ENCODE results near the gene RPTOR. TPM values are rescaled to one million over a fixed set of nuclear protein-coding genes. Genes with fewer than 3 reads are reported as not detected.

The RPTOR gene
- total RNA-seq, 1 donor from 2014 or later = 21.8 TPM

DNA sequence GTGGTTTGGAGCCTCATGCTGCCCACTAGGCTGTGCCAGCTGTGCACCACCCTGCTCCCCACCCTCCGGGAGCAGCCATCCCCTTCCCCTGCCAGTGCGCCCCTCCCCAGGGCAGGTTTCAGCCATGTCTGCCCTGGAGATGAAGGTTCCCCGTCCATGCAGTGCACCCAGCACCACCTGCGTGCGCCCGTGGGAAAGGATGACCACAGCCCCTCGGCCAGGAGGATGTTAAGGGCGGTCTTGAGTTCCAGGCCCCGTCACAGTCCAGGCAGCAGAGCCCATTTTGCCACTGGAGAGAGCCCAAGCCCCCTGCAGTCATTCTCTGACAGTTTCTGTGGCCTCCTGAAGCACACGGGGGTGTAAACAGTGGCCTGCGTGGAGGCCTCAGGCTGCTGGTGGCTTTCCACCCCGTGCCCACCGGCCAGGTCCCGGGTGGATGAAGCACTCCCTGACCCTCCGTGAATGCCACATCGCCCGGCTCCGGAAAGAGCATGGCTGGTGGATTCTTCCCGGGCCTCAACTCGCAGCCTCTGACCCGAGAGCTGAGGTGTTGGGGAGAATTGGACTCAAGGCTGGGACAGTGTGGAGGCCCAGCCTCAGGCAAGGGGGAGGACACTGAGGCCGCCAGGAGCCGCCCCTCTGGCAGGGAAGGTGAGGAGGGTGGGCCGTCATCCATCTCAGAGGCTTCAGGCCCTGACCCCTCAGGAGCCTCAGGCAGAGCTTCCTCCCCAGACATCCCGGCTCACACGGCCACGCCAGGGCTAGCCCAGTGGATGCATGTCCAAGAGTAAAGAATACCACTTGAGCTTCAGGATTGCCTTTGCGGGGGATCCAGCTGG, 377.3 kb downstream of the RPTOR start:
- no peak for DNase-seq

- DNase-seq = no peak
Measured at GRCh38 chr17:80922580-80923160, 378.0 kb downstream of the RPTOR start.

DNA sequence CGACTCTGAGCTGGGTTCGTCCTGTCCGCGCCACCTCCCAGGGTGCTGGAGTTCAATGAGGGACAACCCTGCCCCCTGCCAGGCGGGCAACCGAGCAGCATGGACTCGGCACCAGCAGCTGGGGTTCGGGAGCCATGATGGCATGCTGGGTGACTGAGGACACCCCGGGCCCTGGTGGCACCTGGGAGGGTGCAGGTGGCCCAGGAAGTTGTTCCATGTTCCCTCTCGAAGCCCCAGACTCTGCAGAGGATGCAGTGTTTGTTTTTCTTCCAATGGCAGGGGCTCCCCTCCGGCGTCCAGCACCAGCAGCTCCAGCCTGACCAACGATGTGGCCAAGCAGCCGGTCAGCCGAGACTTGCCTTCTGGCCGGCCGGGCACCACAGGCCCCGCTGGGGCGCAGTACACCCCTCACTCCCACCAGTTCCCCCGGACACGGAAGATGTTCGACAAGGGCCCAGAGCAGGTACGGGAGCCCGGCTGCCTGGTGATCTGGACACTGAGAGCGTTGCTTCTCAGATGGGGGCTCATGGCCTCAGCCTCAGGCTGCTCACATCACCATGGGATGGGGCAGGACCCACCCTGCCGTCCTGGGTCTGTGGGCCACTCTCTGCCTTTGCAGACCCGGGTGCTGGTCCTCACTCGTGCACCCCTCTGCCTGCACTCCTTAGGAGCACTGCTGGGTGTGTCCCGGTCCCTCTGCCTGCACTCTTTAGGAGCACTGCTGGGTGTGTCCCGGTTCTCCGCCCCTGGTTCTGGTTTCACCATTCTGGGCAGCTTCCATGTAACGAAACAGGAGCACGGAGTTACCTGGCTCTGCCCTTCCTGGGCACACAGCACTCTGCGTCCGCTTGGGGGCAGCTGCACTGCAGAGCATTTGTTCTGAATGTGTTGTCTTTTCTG, 378.8 kb downstream of the RPTOR start:
- DNase-seq = no peak

GRCh38 chr17:80924111-80924806, 379.6 kb downstream of the RPTOR start:
- DNase-seq = no peak

GRCh38 chr17:80924807-80925610, 380.4 kb downstream of the RPTOR start:
- no peak for DNase-seq

GRCh38 chr17:80925688-80926335, 381.2 kb downstream of the RPTOR start:
- no peak for DNase-seq

- DNase-seq = no peak
Measured at GRCh38 chr17:80926591-80927250, 382.1 kb downstream of the RPTOR start.

GRCh38 chr17:80927791-80928216, 383.2 kb downstream of the RPTOR start:
- peak; percentile 96 for DNase-seq

GRCh38 chr17:80929449-80929848, 384.8 kb downstream of the RPTOR start:
- DNase-seq = no peak

DNA sequence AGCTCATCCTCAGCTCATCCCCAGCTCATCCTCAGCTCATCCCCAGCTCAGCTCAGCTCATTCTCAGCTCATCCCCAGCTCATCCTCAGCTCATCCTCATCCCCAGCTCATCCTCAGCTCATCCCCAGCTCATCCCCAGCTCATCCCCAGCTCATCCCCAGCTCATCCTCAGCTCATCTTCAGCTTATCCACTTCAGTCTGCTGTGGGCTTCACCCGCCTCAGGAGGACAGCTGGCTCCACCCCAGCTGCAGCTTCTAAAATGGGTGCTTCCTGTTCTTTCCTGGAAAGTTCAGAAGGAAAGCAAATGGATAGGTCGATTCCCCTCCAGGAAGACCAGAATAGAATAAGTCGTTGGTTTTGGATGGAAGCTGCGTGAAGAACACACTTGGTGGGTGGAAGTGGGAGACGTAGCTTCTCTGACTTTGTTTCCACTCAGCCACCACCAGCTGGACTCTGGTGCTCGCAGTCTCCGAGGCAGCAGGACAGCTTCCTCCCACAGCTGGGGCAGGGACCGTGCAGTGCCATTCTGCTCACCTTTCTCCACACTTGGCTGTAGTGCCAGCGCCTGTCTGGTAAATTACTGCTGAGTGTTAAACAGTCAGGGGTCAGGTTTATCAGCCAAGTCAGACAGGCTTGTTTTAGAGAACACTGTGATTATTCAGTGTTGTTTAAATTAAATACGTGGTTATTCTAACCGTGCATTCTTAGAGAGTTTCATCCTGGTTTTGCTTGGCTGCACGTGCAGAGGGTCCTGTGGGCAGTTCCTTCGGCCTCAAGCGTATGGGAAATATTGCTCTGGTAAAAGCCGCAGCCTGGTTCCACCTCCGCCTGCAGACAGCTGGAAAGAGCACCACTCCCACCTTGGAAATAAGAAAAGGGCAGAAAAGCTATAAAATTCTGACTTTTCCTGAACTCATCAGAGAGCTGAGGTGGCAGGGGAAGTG, 386.0 kb downstream of the RPTOR start:
- no peak for DNase-seq

DNA sequence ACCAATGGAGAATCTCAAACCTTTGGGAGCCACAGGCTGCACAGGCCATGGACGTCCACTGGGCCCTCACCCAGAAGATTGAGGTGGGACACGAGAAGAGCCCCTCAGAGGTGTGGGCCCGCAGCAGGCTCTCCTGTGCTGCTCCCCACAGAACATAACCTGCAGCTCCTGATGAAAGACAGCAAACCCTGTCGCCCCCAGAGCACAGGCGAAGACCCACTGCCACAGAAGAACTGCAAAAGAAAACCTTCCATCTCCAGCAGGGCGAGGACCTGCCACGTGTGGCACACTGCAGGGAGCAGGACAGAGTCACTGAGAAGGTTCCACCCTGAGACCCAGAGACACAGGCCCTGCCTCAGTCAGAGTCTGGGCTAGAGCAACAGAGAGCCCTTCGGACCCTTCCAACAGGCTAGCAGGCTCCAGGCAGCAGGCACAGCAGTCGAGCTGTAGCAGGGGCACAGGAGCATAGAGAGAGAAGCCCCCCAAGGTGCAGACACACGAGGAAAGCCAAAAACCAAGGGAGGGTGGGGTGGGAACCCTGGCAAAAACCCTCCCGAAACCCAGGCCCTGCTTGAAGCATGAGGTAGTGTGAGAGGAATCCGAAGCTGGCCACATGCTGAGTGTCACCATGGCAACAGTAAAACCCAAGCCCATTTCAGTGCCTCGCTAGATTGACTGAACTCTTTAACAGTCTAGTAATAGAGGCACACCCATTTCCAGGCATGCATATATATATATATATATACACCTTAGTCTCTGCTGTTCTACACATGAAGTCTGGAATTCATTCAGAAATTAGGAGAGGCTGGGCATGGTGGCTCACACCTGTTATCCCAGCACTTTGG, 387.0 kb downstream of the RPTOR start:
- no peak for DNase-seq

DNA sequence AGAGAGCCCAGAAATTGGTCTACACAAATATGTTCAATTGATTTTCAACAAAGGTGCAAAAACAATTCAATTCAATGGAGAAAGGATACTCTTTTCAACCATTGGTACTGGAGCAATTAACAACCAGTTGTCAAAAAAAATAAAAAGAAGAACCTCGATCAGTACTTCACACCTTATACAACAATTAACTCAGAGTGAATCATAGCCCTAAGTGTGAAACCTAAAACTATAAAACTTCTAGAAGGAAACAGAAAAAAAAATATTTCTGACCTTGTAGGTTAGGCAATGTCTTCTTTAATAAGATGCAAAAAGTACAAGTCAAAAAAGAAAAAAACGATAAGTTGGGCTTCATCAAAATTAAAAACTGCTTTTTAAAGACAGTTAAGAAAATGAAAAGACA, 390.9 kb downstream of the RPTOR start:
- no peak for DNase-seq

- no peak for DNase-seq
Measured at GRCh38 chr17:80936218-80936617, 391.6 kb downstream of the RPTOR start.

DNA sequence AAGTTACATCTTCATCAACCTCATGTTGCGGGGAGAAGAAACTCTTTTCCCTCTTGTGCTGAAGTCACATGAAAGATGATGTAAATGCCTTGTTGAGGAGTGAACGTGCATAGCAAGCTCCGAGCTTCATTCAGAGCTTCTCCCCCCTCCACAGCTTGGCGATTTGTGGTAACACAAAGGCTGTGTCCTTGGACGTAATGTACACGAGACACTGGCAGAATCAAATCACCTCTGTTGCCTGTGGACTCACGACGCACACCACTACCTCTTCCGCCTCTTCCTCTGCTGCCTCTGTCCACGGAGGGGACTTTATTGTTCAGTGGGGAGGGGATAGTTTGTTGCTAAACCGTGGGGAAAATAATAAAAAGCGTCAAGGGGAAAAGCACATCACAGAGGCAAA, 392.1 kb downstream of the RPTOR start:
- DNase-seq = no peak

- no peak for DNase-seq
Measured at GRCh38 chr17:80937462-80938381, 393.1 kb downstream of the RPTOR start.

GRCh38 chr17:80938556-80938955, 393.9 kb downstream of the RPTOR start:
- DNase-seq = no peak

Measured in dermis blood vessel endothelial cell (primary cell).